GM12874 (cell line): Measurements from ENCODE around the gene REV1.

ENCODE experiments used
- CTCF ChIP-seq: IDR thresholded peaks from 2 replicates; pipeline ENCODE4 v1.5.1; 2011; ENCODE audit warnings: low read depth, mild to moderate bottlenecking, control low read depth, low read length, moderate library complexity; ENCODE audit not compliant: insufficient read depth

Gene REV1

GRCh38 chr2:99451686-99452085, 38.1 kb downstream of the REV1 start:
- no peak for TF ChIP-seq CTCF

GRCh38 chr2:99451280-99451679, 38.5 kb downstream of the REV1 start:
- TF ChIP-seq CTCF, result no peak

GRCh38 chr2:99450199-99450598, 39.6 kb downstream of the REV1 start:
- no peak for TF ChIP-seq CTCF

- no peak for TF ChIP-seq CTCF
These were observed 41.3 kb downstream of the REV1 start for GRCh38 chr2:99448556-99448955.

- no peak for TF ChIP-seq CTCF
These were observed 44.8 kb downstream of the REV1 start for GRCh38 chr2:99445065-99445464.

- no peak for TF ChIP-seq CTCF
These were observed 45.6 kb downstream of the REV1 start for GRCh38 chr2:99444222-99444621.

- TF ChIP-seq CTCF, result no peak
These were observed 47.0 kb downstream of the REV1 start for GRCh38 chr2:99442837-99443236.
